OCI-M2 (cell line): ENCODE measurements around the gene ATP2B2.

ENCODE experiments used
- DNase-seq: peaks from one replicate; lab custom pipeline; 2025; ENCODE audit not compliant: unreplicated experiment; lab: John Stamatoyannopoulos, UW

The ATP2B2 gene

GRCh38 chr3:10530241-10530640, 24.9 kb upstream of the ATP2B2 start:
- no peak for DNase-seq

GRCh38 chr3:10529809-10530208, 24.4 kb upstream of the ATP2B2 start:
- DNase-seq: no peak

- no peak for DNase-seq
Observed at GRCh38 chr3:10528046-10528445, 22.7 kb upstream of the ATP2B2 start.

GRCh38 chr3:10527295-10528001, 22.1 kb upstream of the ATP2B2 start:
- no peak for DNase-seq

- DNase-seq: no peak
Observed at GRCh38 chr3:10526366-10526765, 21.0 kb upstream of the ATP2B2 start.

GRCh38 chr3:10524799-10525301, 19.5 kb upstream of the ATP2B2 start:
- no peak for DNase-seq

GRCh38 chr3:10524270-10524669, 18.9 kb upstream of the ATP2B2 start:
- no peak for DNase-seq

- no peak for DNase-seq
Observed at GRCh38 chr3:10523561-10523960, 18.2 kb upstream of the ATP2B2 start.

GRCh38 chr3:10522646-10523303, 17.4 kb upstream of the ATP2B2 start:
- DNase-seq: no peak

- DNase-seq: no peak
Observed at GRCh38 chr3:10521772-10522441, 16.5 kb upstream of the ATP2B2 start.

GRCh38 chr3:10520072-10520471, 14.7 kb upstream of the ATP2B2 start:
- no peak for DNase-seq

GRCh38 chr3:10519236-10519635, 13.8 kb upstream of the ATP2B2 start:
- no peak for DNase-seq

- no peak for DNase-seq
Observed at GRCh38 chr3:10518506-10519150, 13.2 kb upstream of the ATP2B2 start.

GRCh38 chr3:10517627-10518026, 12.2 kb upstream of the ATP2B2 start:
- no peak for DNase-seq

GRCh38 chr3:10516544-10517452, 11.4 kb upstream of the ATP2B2 start:
- DNase-seq: no peak

GRCh38 chr3:10515884-10516495, 10.6 kb upstream of the ATP2B2 start:
- DNase-seq: no peak

GRCh38 chr3:10515396-10515795, 10.0 kb upstream of the ATP2B2 start:
- no peak for DNase-seq

- no peak for DNase-seq
Observed at GRCh38 chr3:10514407-10515069, 9.2 kb upstream of the ATP2B2 start.

- no peak for DNase-seq
Observed at GRCh38 chr3:10513306-10513705, 7.9 kb upstream of the ATP2B2 start.

GRCh38 chr3:10512687-10513086, 7.3 kb upstream of the ATP2B2 start:
- no peak for DNase-seq
